ENCODE measurements around the gene MAN2A2.

Gene MAN2A2

GRCh38 chr15:90876512-90877170 is 26.5 kb upstream of the MAN2A2 start:
- Mint-ChIP-seq H3K4me3 (no peak overlapping the region), H3K36me3 (peaks cover 36 to 37% of the 10 kb centered on the region in 2 donors), H3K27me3 (no peaks in the 10 kb centered on the region)

GRCh38 chr15:90877315-90877714 is 25.8 kb upstream of the MAN2A2 start:
- H3K4me3 Mint-ChIP-seq: no peak overlapping the region
- ATAC-seq (replicated peaks): no peak

More at GRCh38 chr15:90876512-90877170, 26.5 kb upstream of the MAN2A2 start:
- no peak for ATAC-seq (replicated peaks)
- Mint-ChIP-seq H3K4me1 (peaks cover 12 to 44% of the 10 kb centered on the region in 2 donors), H3K9me3 (no peaks in the 10 kb centered on the region), H3K27ac (peak overlapping the region; percentile 67)
- no peak for DNase-seq

GRCh38 chr15:90877996-90878395 is 25.1 kb upstream of the MAN2A2 start:
- DNase-seq: no peak
- ATAC-seq (replicated peaks): no peak
- Mint-ChIP-seq H3K4me3 (no peak overlapping the region), H3K27ac (no peak overlapping the region), H3K27me3 (no peaks in the 10 kb centered on the region), H3K9me3 (no peaks in the 10 kb centered on the region), H3K4me1 (peaks cover 4 to 34% of the 10 kb centered on the region in 2 donors), H3K36me3 (peaks cover 36 to 40% of the 10 kb centered on the region in 2 donors)

More at GRCh38 chr15:90877315-90877714, 25.8 kb upstream of the MAN2A2 start:
- Mint-ChIP-seq H3K4me1 (peaks cover 10 to 41% of the 10 kb centered on the region in 2 donors), H3K36me3 (peaks cover 36 to 40% of the 10 kb centered on the region in 2 donors), H3K9me3 (no peaks in the 10 kb centered on the region), H3K27ac (peak overlapping the region; percentile 86), H3K27me3 (no peaks in the 10 kb centered on the region)
- DNase-seq: no peak

- Mint-ChIP-seq H3K4me1 (peaks cover 2 to 32% of the 10 kb centered on the region in 2 donors), H3K4me3 (no peak overlapping the region), H3K9me3 (no peaks in the 10 kb centered on the region), H3K27me3 (no peaks in the 10 kb centered on the region), H3K27ac (no peak overlapping the region), H3K36me3 (peaks cover 36 to 40% of the 10 kb centered on the region in 2 donors)
- no peak for ATAC-seq (replicated peaks)
- no peak for DNase-seq
Measured at GRCh38 chr15:90878660-90879059, 24.4 kb upstream of the MAN2A2 start.

- Mint-ChIP-seq H3K27ac (no peak overlapping the region), H3K4me3 (no peak overlapping the region), H3K27me3 (no peaks in the 10 kb centered on the region), H3K36me3 (peaks cover 36 to 40% of the 10 kb centered on the region in 2 donors), H3K4me1 (peaks cover 3 to 33% of the 10 kb centered on the region in 2 donors), H3K9me3 (no peaks in the 10 kb centered on the region)
- no peak for DNase-seq
- no peak for ATAC-seq (replicated peaks)
Measured at GRCh38 chr15:90879730-90880366, 23.3 kb upstream of the MAN2A2 start.

GRCh38 chr15:90880381-90881145 is 22.5 kb upstream of the MAN2A2 start:
- H3K4me1 Mint-ChIP-seq: peaks cover 10 to 33% of the 10 kb centered on the region in 2 donors
- H3K27ac Mint-ChIP-seq: no peak overlapping the region
- H3K36me3 Mint-ChIP-seq: peaks cover 34 to 40% of the 10 kb centered on the region in 2 donors
- H3K4me3 Mint-ChIP-seq: no peak overlapping the region
- no peaks in the 10 kb centered on the region for H3K27me3 Mint-ChIP-seq
- no peak for DNase-seq
- no peaks in the 10 kb centered on the region for H3K9me3 Mint-ChIP-seq
- no peak for ATAC-seq (replicated peaks)

GRCh38 chr15:90881181-90881977 is 21.7 kb upstream of the MAN2A2 start:
- Mint-ChIP-seq H3K4me1 (peaks cover 14 to 34% of the 10 kb centered on the region in 2 donors), H3K27me3 (no peaks in the 10 kb centered on the region), H3K9me3 (no peaks in the 10 kb centered on the region), H3K27ac (no peak overlapping the region), H3K36me3 (peaks cover 30 to 38% of the 10 kb centered on the region in 2 donors), H3K4me3 (no peak overlapping the region)
- DNase-seq: no peak
- no peak for ATAC-seq (replicated peaks)

GRCh38 chr15:90881978-90882721 is 21.0 kb upstream of the MAN2A2 start:
- Mint-ChIP-seq H3K9me3 (no peaks in the 10 kb centered on the region), H3K27ac (no peak overlapping the region), H3K36me3 (peaks cover 22 to 33% of the 10 kb centered on the region in 2 donors), H3K4me3 (no peak overlapping the region), H3K4me1 (peaks cover 13 to 33% of the 10 kb centered on the region in 2 donors), H3K27me3 (no peaks in the 10 kb centered on the region)
- DNase-seq: no peak
- ATAC-seq (replicated peaks): no peak

- H3K27me3 Mint-ChIP-seq: no peaks in the 10 kb centered on the region
- H3K9me3 Mint-ChIP-seq: no peaks in the 10 kb centered on the region
- no peak overlapping the region for H3K4me3 Mint-ChIP-seq
- peaks cover 13 to 33% of the 10 kb centered on the region in 2 donors for H3K4me1 Mint-ChIP-seq
- no peak for ATAC-seq (replicated peaks)
- no peak for DNase-seq
- no peak overlapping the region for H3K27ac Mint-ChIP-seq
- H3K36me3 Mint-ChIP-seq: peaks cover 14 to 28% of the 10 kb centered on the region in 2 donors
Measured at GRCh38 chr15:90882781-90883525, 20.1 kb upstream of the MAN2A2 start.

GRCh38 chr15:90883526-90883975 is 19.6 kb upstream of the MAN2A2 start:
- DNase-seq: no peak
- Mint-ChIP-seq H3K27me3 (no peaks in the 10 kb centered on the region), H3K9me3 (no peaks in the 10 kb centered on the region), H3K36me3 (peaks cover 11 to 24% of the 10 kb centered on the region in 2 donors), H3K27ac (peak overlapping the region; percentile 47), H3K4me3 (peak overlapping the region in 1 of 2 donors; percentile 43), H3K4me1 (peaks cover 13 to 33% of the 10 kb centered on the region in 2 donors)
- no peak for ATAC-seq (replicated peaks)

- DNase-seq: no peak
- Mint-ChIP-seq H3K27me3 (no peaks in the 10 kb centered on the region), H3K4me3 (peak within 1 kb of the TSS; percentile 70 to 76), H3K9me3 (no peaks in the 10 kb centered on the region), H3K36me3 (peaks cover 10 to 23% of the 10 kb centered on the region in 2 donors), H3K27ac (peak within 1 kb of the TSS; percentile 84), H3K4me1 (peaks cover 13 to 34% of the 10 kb centered on the region in 2 donors)
- ATAC-seq (replicated peaks): peak; percentile 30 to 33
Measured at GRCh38 chr15:90883976-90884718, 19.0 kb upstream of the MAN2A2 start, which contains the start of gene FES. FES (plus strand) TSS chr15:90884504; CDS start chr15:90885046, 542 bp downstream.
